SK-N-SH treated with all-trans-retinoic acid at 6 μM for 48 hours (cell line): Measurements from ENCODE around the gene CIT.

ENCODE experiments used
- ATAC-seq: fragments of 200-7000 bp; cut with Tn5 transposase; 3 replicates; pipeline ENCODE4 v1.9.1; 2020; ENCODE audit warnings: mild to moderate bottlenecking, moderate library complexity
- ARNTL ChIP-seq: fragments of 450-650 bp; formaldehyde crosslinking; IDR thresholded peaks from 2 replicates; pipeline ENCODE4 v1.5.0; 2020; ENCODE audit warnings: low read depth, mild to moderate bottlenecking, moderate library complexity, borderline replicate concordance
- BACH2 ChIP-seq: fragments of 250-450 bp; sonication (Bioruptor Pico); IDR thresholded peaks from 2 replicates; pipeline ENCODE4 v1.9.0; 2021; ENCODE audit warnings: mild to moderate bottlenecking, borderline replicate concordance
- CSDC2 ChIP-seq: fragments of 250-450 bp; sonication (Bioruptor Pico); IDR thresholded peaks from 2 replicates; pipeline ENCODE4 v1.5.0; 2020; ENCODE audit warnings: mild to moderate bottlenecking, moderate library complexity
- ESRRG ChIP-seq: fragments of 250-450 bp; sonication (Bioruptor Pico); IDR thresholded peaks from 2 replicates; pipeline ENCODE4 v1.6.1; 2021; ENCODE audit warnings: mild to moderate bottlenecking
- GLIS3 ChIP-seq: fragments of 250-450 bp; sonication (Bioruptor Pico); IDR thresholded peaks from 2 replicates; pipeline ENCODE4 v1.5.0; 2020; ENCODE audit warnings: mild to moderate bottlenecking, moderate library complexity
- ISL1 ChIP-seq: fragments of 250-450 bp; sonication (Bioruptor Pico); IDR thresholded peaks from 2 replicates; pipeline ENCODE4 v2.1.2; 2022; ENCODE audit warnings: mild to moderate bottlenecking, moderate library complexity
- OSR1 ChIP-seq: fragments of 250-450 bp; sonication (Bioruptor Pico); IDR thresholded peaks from 2 replicates; pipeline ENCODE4 v1.8.0; 2022; ENCODE audit warnings: moderate library complexity, mild to moderate bottlenecking, inconsistent platforms
- PATZ1 ChIP-seq: fragments of 250-450 bp; sonication (Bioruptor Pico); IDR thresholded peaks from 2 replicates; pipeline ENCODE4 v1.8.0; 2020; ENCODE audit warnings: mild to moderate bottlenecking, moderate library complexity, borderline replicate concordance
- PPARA ChIP-seq: fragments of 250-450 bp; sonication (Bioruptor Pico); IDR thresholded peaks from 2 replicates; pipeline ENCODE4 v1.5.0; 2020; ENCODE audit warnings: mild to moderate bottlenecking, borderline replicate concordance
- RARB ChIP-seq: fragments of 250-450 bp; sonication (Bioruptor Pico); IDR thresholded peaks from 2 replicates; pipeline ENCODE4 v1.8.0; 2021; ENCODE audit warnings: mild to moderate bottlenecking, moderate library complexity
- SNAI2 ChIP-seq: fragments of 250-450 bp; sonication (Bioruptor Pico); IDR thresholded peaks from 2 replicates; pipeline ENCODE4 v1.5.0; 2020; ENCODE audit warnings: mild to moderate bottlenecking, moderate library complexity
- TCF4 ChIP-seq: fragments of 250-450 bp; sonication (Bioruptor Pico); IDR thresholded peaks from 2 replicates; pipeline ENCODE4 v1.8.0; 2021; ENCODE audit warnings: mild to moderate bottlenecking, moderate library complexity, borderline replicate concordance
- TOX ChIP-seq: fragments of 250-450 bp; sonication (Bioruptor Pico); IDR thresholded peaks from 2 replicates; pipeline ENCODE4 v1.8.0; 2021; ENCODE audit warnings: mild to moderate bottlenecking, moderate library complexity, borderline replicate concordance
- TSHZ2 ChIP-seq: fragments of 250-450 bp; sonication (Bioruptor Pico); IDR thresholded peaks from 2 replicates; pipeline ENCODE4 v1.5.0; 2020; ENCODE audit warnings: mild to moderate bottlenecking, moderate library complexity
- ZC3H10 ChIP-seq: fragments of 250-450 bp; sonication (Bioruptor Pico); IDR thresholded peaks from 2 replicates; pipeline ENCODE4 v1.5.1; 2021; ENCODE audit warnings: mild to moderate bottlenecking, moderate library complexity
- ZFP3 ChIP-seq: fragments of 250-450 bp; sonication (Bioruptor Pico); IDR thresholded peaks from 2 replicates; pipeline ENCODE4 v1.5.0; 2020; ENCODE audit warnings: mild to moderate bottlenecking, moderate library complexity
- ZFP30 ChIP-seq: fragments of 450-650 bp; formaldehyde crosslinking; IDR thresholded peaks from 2 replicates; pipeline ENCODE4 v1.5.0; 2022; ENCODE audit warnings: mild to moderate bottlenecking, moderate library complexity
- ZNF565 ChIP-seq: fragments of 450-650 bp; formaldehyde crosslinking; conservative IDR thresholded peaks from 2 replicates; pipeline ENCODE4 v1.5.0; 2020; ENCODE audit warnings: low read depth, mild to moderate bottlenecking, moderate library complexity
- ZNF70 ChIP-seq: fragments of 450-650 bp; formaldehyde crosslinking; IDR thresholded peaks from 2 replicates; pipeline ENCODE4 v1.5.0; 2020; ENCODE audit warnings: mild to moderate bottlenecking, moderate library complexity
- ZNF8 ChIP-seq: fragments of 450-650 bp; formaldehyde crosslinking; IDR thresholded peaks from 2 replicates; pipeline ENCODE4 v1.5.0; 2020; ENCODE audit warnings: mild to moderate bottlenecking, moderate library complexity
- TF ChIP-seq, protein P1 (sequence below): fragments of 250-450 bp; sonication (Bioruptor Pico); IDR thresholded peaks from 2 replicates; pipeline ENCODE4 v1.5.1; 2021; ENCODE audit warnings: mild to moderate bottlenecking, moderate library complexity
- TF ChIP-seq, protein P2 (sequence below): fragments of 250-450 bp; sonication (Bioruptor Pico); IDR thresholded peaks from 2 replicates; pipeline ENCODE4 v1.5.1; 2020; ENCODE audit warnings: low read depth, mild to moderate bottlenecking, moderate library complexity
- TF ChIP-seq, protein P3 (sequence below): fragments of 250-450 bp; sonication (Bioruptor Pico); IDR thresholded peaks from 2 replicates; pipeline ENCODE4 v1.8.0; 2021; ENCODE audit warnings: low read depth, mild to moderate bottlenecking, moderate library complexity, borderline replicate concordance

CIT gene

DNA sequence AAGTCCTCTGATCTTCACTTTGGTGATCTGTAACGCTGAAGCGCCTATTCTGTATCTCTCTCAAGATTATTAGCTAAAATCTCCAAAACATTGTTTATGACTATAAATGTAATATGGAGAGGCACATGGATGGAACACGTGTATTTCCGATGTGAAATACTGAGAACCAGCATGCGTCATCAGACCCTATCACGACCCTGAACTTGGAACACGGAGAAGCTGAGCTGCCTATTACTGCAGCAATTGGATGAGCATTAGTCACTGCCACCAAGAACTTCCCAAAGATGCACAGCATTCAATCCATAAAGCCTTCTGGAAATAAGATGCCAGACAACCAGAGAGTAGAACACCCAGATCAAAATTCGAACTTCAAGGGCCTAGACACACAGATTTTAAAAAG, 147.2 kb downstream of the CIT start:
- no peak for ATAC-seq
- TF ChIP-seq ARNTL (CRISPR knock-in tag) (no peak), ZFP3 (no peak), TOX (no peak), ESRRG (CRISPR knock-in tag) (no peak)
- TF ChIP-seq, protein P1, sequence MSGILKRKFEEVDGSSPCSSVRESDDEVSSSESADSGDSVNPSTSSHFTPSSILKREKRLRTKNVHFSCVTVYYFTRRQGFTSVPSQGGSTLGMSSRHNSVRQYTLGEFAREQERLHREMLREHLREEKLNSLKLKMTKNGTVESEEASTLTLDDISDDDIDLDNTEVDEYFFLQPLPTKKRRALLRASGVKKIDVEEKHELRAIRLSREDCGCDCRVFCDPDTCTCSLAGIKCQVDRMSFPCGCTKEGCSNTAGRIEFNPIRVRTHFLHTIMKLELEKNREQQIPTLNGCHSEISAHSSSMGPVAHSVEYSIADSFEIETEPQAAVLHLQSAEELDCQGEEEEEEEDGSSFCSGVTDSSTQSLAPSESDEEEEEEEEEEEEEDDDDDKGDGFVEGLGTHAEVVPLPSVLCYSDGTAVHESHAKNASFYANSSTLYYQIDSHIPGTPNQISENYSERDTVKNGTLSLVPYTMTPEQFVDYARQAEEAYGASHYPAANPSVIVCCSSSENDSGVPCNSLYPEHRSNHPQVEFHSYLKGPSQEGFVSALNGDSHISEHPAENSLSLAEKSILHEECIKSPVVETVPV = no peak

- no peak for ATAC-seq
- TF ChIP-seq SNAI2 (no peak), PATZ1 (CRISPR knock-in tag) (no peak), ZC3H10 (no peak)
Observed at GRCh38 chr12:119728444-119728745, 148.7 kb downstream of the CIT start.

DNA sequence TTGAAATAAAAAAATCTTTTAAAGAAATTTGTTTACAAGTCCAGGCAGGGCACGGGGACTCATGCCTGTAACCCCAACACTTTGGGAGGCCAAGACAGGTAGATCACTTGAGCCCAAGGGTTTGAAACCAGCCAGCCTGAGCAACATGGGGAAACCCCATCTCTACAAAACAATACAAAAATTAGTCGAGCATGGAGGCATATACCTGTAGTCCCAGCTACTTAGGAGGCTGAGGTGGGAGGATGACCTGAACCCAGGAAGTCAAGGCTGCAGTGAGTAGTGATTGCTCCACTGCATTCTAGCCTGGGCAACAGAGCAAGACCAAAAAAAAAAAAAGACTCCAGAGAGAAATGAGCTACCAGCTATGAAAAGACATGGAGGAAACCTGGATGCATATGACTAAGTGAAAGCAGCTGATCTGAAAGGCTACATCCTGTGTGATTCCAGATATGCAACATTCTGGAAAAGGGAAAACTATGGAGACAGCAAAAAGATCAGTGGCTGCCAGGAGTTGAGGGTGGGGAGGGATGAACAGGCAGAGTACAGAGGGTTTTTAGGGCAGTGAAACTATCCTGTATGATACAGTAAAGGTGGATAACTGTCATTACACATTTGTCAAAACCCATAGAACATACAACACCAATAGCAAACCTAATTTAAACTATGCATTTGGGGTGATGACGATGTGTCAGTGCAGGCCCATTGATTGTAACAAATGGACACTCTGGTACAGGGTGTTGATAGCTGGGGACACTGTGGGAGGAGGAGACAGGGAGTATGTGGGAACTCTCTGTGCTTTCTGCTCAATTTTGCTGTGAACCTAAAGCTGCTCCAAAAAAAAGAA, 149.3 kb downstream of the CIT start:
- no peak for ATAC-seq
- TF ChIP-seq, protein P2, sequence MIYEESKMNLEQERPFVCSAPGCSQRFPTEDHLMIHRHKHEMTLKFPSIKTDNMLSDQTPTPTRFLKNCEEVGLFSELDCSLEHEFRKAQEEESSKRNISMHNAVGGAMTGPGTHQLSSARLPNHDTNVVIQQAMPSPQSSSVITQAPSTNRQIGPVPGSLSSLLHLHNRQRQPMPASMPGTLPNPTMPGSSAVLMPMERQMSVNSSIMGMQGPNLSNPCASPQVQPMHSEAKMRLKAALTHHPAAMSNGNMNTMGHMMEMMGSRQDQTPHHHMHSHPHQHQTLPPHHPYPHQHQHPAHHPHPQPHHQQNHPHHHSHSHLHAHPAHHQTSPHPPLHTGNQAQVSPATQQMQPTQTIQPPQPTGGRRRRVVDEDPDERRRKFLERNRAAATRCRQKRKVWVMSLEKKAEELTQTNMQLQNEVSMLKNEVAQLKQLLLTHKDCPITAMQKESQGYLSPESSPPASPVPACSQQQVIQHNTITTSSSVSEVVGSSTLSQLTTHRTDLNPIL = no peak
- TF ChIP-seq TCF4 (no peak), OSR1 (CRISPR knock-in tag) (no peak), ESRRG (CRISPR knock-in tag) (no peak), TSHZ2 (no peak), PPARA (CRISPR knock-in tag) (no peak), ISL1 (CRISPR knock-in tag) (no peak), BACH2 (CRISPR knock-in tag) (no peak), ZFP3 (no peak), GLIS3 (CRISPR knock-in tag) (no peak), ZNF8 (CRISPR knock-in tag) (no peak), PATZ1 (CRISPR knock-in tag) (no peak), RARB (CRISPR knock-in tag) (no peak), CSDC2 (CRISPR knock-in tag) (no peak), ARNTL (CRISPR knock-in tag) (no peak), ZFP30 (CRISPR knock-in tag) (no peak), ZNF565 (CRISPR knock-in tag) (no peak), ZNF70 (CRISPR knock-in tag) (no peak)
- TF ChIP-seq, protein P1 = no peak
- TF ChIP-seq, protein P3, sequence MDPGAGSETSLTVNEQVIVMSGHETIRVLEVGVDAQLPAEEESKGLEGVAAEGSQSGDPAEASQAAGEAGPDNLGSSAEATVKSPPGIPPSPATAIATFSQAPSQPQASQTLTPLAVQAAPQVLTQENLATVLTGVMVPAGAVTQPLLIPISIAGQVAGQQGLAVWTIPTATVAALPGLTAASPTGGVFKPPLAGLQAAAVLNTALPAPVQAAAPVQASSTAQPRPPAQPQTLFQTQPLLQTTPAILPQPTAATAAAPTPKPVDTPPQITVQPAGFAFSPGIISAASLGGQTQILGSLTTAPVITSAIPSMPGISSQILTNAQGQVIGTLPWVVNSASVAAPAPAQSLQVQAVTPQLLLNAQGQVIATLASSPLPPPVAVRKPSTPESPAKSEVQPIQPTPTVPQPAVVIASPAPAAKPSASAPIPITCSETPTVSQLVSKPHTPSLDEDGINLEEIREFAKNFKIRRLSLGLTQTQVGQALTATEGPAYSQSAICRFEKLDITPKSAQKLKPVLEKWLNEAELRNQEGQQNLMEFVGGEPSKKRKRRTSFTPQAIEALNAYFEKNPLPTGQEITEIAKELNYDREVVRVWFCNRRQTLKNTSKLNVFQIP = no peak
